H1 (cell line): ENCODE data around the gene BAG2. TPM values are rescaled to one million over a fixed set of nuclear protein-coding genes. Genes with fewer than 3 reads are reported as not detected.
A peak's percentile ranks its signal among the peaks of the same experiment; 100 is the strongest.

Source experiments
- HDAC2 ChIP-seq, 2 experiments: fragments of 300-600 bp in 1 of 2; sonication (generic) in 1 of 2; IDR thresholded peaks; 2 replicates each; pipeline ENCODE4 v1.6.1; 2011 to 2012; ENCODE audit warnings: low read depth in 2 of 2, low read length in 2 of 2, mild to moderate bottlenecking in 2 of 2, moderate library complexity in 2 of 2, borderline replicate concordance in 1 of 2, inconsistent platforms in 1 of 2
- JUND ChIP-seq: IDR thresholded peaks from 2 replicates; pipeline ENCODE4 v1.6.1; 2011; ENCODE audit warnings: mild to moderate bottlenecking, improper control_type of control experiment, low read length
- POLR2AphosphoS5 ChIP-seq: IDR thresholded peaks from 2 replicates; pipeline ENCODE4 v1.6.1; 2011; ENCODE audit warnings: low read depth, low read length
- RNF2 ChIP-seq: fragments of 200-900, 300-1000 bp; sonication (generic); IDR thresholded peaks from 2 replicates; pipeline ENCODE4 v1.7.1; 2016; ENCODE audit warnings: borderline replicate concordance, low read depth, mild to moderate bottlenecking, antibody characterized with exemption, low read length; ENCODE audit not compliant: poor library complexity, severe bottlenecking; ENCODE audit errors: missing control alignments
- TBP ChIP-seq: IDR thresholded peaks from 2 replicates; pipeline ENCODE4 v1.6.1; 2011; ENCODE audit warnings: low read depth, low read length, improper control_type of control experiment
- TEAD4 ChIP-seq: IDR thresholded peaks from 2 replicates; pipeline ENCODE4 v1.6.1; 2012; ENCODE audit warnings: low read depth, low read length, inconsistent platforms, mixed read lengths
- polyA plus RNA-seq, 7 experiments: library from polyadenylated mRNA; depleted of rRNA in 3 of 7; stranded (reverse) in 5 of 7; unstranded in 2 of 7; fragments of >200 nt in 5 of 7; fragments of 200-250 nt in 2 of 7; gene quantifications; 1 replicate in 5 of 7; 2 replicates in 1 of 7; 4 replicates in 1 of 7; pipeline versions ENCODE4 v1.2.1 to v1.2.3, GENCODE V29; 2011 to 2013; ENCODE audit warnings: missing spikeins in 2 of 7, mixed read lengths in 2 of 7
- total RNA-seq: library from RNA; stranded (reverse); fragmentation: NEBNext Ultra II Directional; extraction: Animal tissue kit (Norgen Biotek cat#: 25700); gene quantifications from 2 replicates; pipeline ENCODE4 v1.2.1, GENCODE V29; 2021
- TF ChIP-seq, protein P1 (sequence below): IDR thresholded peaks from 2 replicates; pipeline ENCODE4 v1.6.1; 2012; ENCODE audit warnings: inconsistent platforms

The BAG2 gene
- total and polyA plus RNA-seq, 2 of the 8 experiments (the other 6 are each of a cell fraction or from before 2014, with no cell fraction given) = 4.4 to 7.4 TPM

- TF ChIP-seq, protein P1, sequence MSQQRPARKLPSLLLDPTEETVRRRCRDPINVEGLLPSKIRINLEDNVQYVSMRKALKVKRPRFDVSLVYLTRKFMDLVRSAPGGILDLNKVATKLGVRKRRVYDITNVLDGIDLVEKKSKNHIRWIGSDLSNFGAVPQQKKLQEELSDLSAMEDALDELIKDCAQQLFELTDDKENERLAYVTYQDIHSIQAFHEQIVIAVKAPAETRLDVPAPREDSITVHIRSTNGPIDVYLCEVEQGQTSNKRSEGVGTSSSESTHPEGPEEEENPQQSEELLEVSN = peak; percentile 94
- no peak for TF ChIP-seq TEAD4
- peak; percentile 30 for TF ChIP-seq TBP
- TF ChIP-seq RNF2 = peak; percentile 52
- TF ChIP-seq HDAC2 (IDR thresholded peaks at IDR 0.05; ENCODE audit: borderline replicate concordance in 1 of 2, low read depth in 2 of 2, low read length in 2 of 2) = peak in 1 of 2 experiments; percentile 80; a peak in 1 of 4 replicates
- TF ChIP-seq POLR2AphosphoS5 = peak; percentile 61
- TF ChIP-seq JUND = peak; percentile 92
Measured at GRCh38 chr6:57172136-57173055, at the start of gene BAG2 (continued).
